ENCODE measurements around the gene SLC39A11.

- TF ChIP-seq, protein P1, sequence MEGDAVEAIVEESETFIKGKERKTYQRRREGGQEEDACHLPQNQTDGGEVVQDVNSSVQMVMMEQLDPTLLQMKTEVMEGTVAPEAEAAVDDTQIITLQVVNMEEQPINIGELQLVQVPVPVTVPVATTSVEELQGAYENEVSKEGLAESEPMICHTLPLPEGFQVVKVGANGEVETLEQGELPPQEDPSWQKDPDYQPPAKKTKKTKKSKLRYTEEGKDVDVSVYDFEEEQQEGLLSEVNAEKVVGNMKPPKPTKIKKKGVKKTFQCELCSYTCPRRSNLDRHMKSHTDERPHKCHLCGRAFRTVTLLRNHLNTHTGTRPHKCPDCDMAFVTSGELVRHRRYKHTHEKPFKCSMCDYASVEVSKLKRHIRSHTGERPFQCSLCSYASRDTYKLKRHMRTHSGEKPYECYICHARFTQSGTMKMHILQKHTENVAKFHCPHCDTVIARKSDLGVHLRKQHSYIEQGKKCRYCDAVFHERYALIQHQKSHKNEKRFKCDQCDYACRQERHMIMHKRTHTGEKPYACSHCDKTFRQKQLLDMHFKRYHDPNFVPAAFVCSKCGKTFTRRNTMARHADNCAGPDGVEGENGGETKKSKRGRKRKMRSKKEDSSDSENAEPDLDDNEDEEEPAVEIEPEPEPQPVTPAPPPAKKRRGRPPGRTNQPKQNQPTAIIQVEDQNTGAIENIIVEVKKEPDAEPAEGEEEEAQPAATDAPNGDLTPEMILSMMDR (IDR thresholded peaks at IDR 0.05): no peak
- TF ChIP-seq POLR2A (IDR thresholded peaks at IDR 0.05): no peak
Measured at GRCh38 chr17:72811976-72812687, 280.4 kb downstream of the SLC39A11 start.
